Naive thymus-derived CD4-positive, alpha-beta T cell (primary cell): Measurements from ENCODE around the gene FOXD4L6. TPM values are rescaled to one million over a fixed set of nuclear protein-coding genes. Genes with fewer than 3 reads are reported as not detected.
"Not testable (repeated sequence)": the region's sequence is repeated elsewhere in the genome, so short reads cannot be mapped to it uniquely, and the experiment has no call there.

Experiments used
- ATAC-seq: fragments of 150-1000 bp; cut with Tn5 transposase; 2 replicates; pipeline ENCODE4 v1.10.0; 2021; ENCODE audit warnings: mild to moderate bottlenecking, moderate library complexity
- CTCF ChIA-PET: fragments of 350-600 bp; sonication (Branson Sonifier 250); formaldehyde crosslinking; loops from one replicate; lab custom pipeline; 2021; ENCODE audit warnings: antibody characterized with exemption; lab: Charles Lee
- POLR2A ChIA-PET: fragments of 350-600 bp; sonication (Branson Sonifier 250); formaldehyde crosslinking; loops from one replicate; lab custom pipeline; 2021; ENCODE audit warnings: antibody characterized with exemption, inconsistent platforms; lab: Charles Lee
- DNase-seq, 9 donors: peaks; one replicate each; pipeline versions ENCODE4 v3.0.0 to v3.0.0-alpha.2; 2020 to 2022; ENCODE audit warnings: mixed read lengths in 1 of 9
- H3K27ac ChIP-seq: one replicate; pipeline ENCODE4 v1.7.0; 2013; ENCODE audit warnings: mild to moderate bottlenecking, low read depth, low read length, moderate library complexity
- H3K27me3 ChIP-seq, 2 donors: one replicate each; pipeline ENCODE4 v1.7.0; 2013; ENCODE audit warnings: low read length in 2 of 2, mild to moderate bottlenecking in 2 of 2, moderate library complexity in 2 of 2; ENCODE audit not compliant: control insufficient read depth in 2 of 2, insufficient read depth in 2 of 2
- H3K36me3 ChIP-seq, 3 experiments: 1 replicate in 2 of 3; 2 replicates in 1 of 3; pipeline ENCODE4 v1.7.0; 2013; ENCODE audit warnings: low read length in 3 of 3, mild to moderate bottlenecking in 3 of 3, moderate library complexity in 1 of 3; ENCODE audit not compliant: insufficient read depth in 3 of 3, control insufficient read depth in 2 of 3
- H3K4me1 ChIP-seq, 2 donors: one replicate each; pipeline ENCODE4 v1.7.0; 2013; ENCODE audit warnings: low read length in 2 of 2, mild to moderate bottlenecking in 2 of 2, moderate library complexity in 1 of 2; ENCODE audit not compliant: control insufficient read depth in 2 of 2, insufficient read depth in 2 of 2
- H3K4me3 ChIP-seq: 2 replicates; pipeline ENCODE4 v1.7.0; 2013; ENCODE audit warnings: mild to moderate bottlenecking, low read length
- H3K9me3 ChIP-seq, 3 experiments: 1 replicate in 2 of 3; 2 replicates in 1 of 3; pipeline ENCODE4 v1.7.0; 2013; ENCODE audit warnings: low read length in 3 of 3; ENCODE audit not compliant: control insufficient read depth in 2 of 3
- H3K27ac Mint-ChIP-seq, 9 donors: one replicate each; pipeline ENCODE4 v1.8.0; 2020 to 2022; ENCODE audit warnings: mixed read lengths in 9 of 9, mild to moderate bottlenecking in 8 of 9, moderate library complexity in 5 of 9, inconsistent platforms in 2 of 9
- H3K27me3 Mint-ChIP-seq, 5 donors: one replicate each; pipeline ENCODE4 v1.8.0; 2021 to 2022; ENCODE audit warnings: mixed read lengths in 5 of 5, mild to moderate bottlenecking in 1 of 5
- H3K36me3 Mint-ChIP-seq, 5 donors: one replicate each; pipeline ENCODE4 v1.8.0; 2020 to 2022; ENCODE audit warnings: mixed read lengths in 5 of 5, mild to moderate bottlenecking in 3 of 5, inconsistent platforms in 1 of 5
- H3K4me1 Mint-ChIP-seq, 7 donors: one replicate each; pipeline ENCODE4 v1.8.0; 2020 to 2022; ENCODE audit warnings: mixed read lengths in 7 of 7, mild to moderate bottlenecking in 3 of 7, inconsistent platforms in 1 of 7
- H3K4me3 Mint-ChIP-seq, 10 donors: one replicate each; pipeline ENCODE4 v1.8.0; 2020 to 2022; ENCODE audit warnings: mild to moderate bottlenecking in 10 of 10, mixed read lengths in 10 of 10, moderate library complexity in 6 of 10, inconsistent platforms in 2 of 10
- H3K9me3 Mint-ChIP-seq, 11 donors: one replicate each; pipeline ENCODE4 v1.8.0; 2020 to 2022; ENCODE audit warnings: mixed read lengths in 11 of 11, mild to moderate bottlenecking in 4 of 11, inconsistent platforms in 1 of 11, moderate library complexity in 1 of 11
- intact Hi-C, 2 donors: fragments of 100-400 bp; cut with micrococcal nuclease; formaldehyde crosslinking; loops; one replicate each; pipeline ENCODE4 v1.15.1; 2023
- polyA plus RNA-seq, 2 donors: library from polyadenylated mRNA; unstranded; fragments of 300-500 nt; fragmentation: Illumina TruSeq; gene quantifications; one replicate each; pipeline ENCODE4 v1.2.3, GENCODE V29; 2021
- total RNA-seq, 6 experiments: library from RNA in 5 of 6; stranded (reverse) in 5 of 6; gene quantifications; 1 replicate in 5 of 6; 2 replicates in 1 of 6; pipeline ENCODE4 v1.2.3 and lab custom pipeline; 2021 to 2026

FOXD4L6 gene
- total RNA-seq (not detected), polyA plus RNA-seq (not detected), total RNA-seq (lab: John Stamatoyannopoulos, UW) (not detected)

DNA sequence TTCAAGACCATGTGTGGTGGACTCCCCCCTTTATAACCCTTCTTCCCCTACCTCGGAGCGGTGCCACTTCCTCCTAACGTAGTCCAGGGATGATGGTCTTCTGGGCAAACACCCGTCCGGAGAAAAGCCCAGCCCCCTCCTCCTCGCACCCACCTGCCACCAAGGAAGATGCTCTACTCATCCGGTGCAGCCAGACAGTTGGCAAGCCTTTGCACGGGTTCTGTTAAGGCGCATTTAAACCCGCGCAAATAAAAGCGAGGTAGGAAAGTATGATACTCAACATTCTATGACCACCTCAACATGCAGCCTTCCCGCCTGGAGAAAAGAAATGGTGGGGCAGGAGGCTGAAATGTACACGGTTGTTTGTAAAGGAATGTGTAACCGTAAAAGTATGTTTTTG, at the start of gene FOXD4L6:
Gene FOXD4L6, minus strand, starts transcription at position 101 of the 400 bp plus-strand sequence. CDS start 298 bp downstream, outside the sequence.
- POLR2A ChIA-PET, H3K27me3 Mint-ChIP-seq, H3K27ac Mint-ChIP-seq, H3K9me3 Mint-ChIP-seq, intact Hi-C loops, CTCF ChIA-PET, H3K4me1 ChIP-seq, H3K4me1 Mint-ChIP-seq, H3K4me3 Mint-ChIP-seq, DNase-seq, H3K27ac ChIP-seq, H3K4me3 ChIP-seq, H3K36me3 ChIP-seq, H3K9me3 ChIP-seq, ATAC-seq, H3K27me3 ChIP-seq, H3K36me3 Mint-ChIP-seq: not testable (repeated sequence)

DNA sequence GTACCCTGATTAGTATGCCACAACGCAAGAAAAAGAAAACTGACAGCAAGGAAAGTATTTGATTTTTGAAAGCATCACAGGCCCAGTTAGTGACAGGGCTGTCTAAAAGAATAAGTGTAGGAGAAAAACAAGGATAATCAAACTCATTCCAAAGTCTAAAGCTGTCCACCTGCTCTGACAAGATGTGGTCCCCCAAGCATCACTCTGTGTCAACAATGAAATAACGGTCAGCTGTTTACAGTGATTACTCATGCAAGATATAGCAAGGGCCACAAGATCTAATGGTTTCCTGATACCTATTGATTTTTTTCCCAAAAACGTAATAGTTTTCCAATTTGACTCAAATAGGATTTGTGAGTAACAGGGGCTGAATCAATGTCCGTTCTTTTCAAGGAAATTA, 46.5 kb upstream of the FOXD4L6 start:
- H3K4me1 ChIP-seq, ATAC-seq, H3K27me3 Mint-ChIP-seq, H3K27ac ChIP-seq, H3K36me3 Mint-ChIP-seq, H3K9me3 Mint-ChIP-seq, H3K27me3 ChIP-seq, H3K36me3 ChIP-seq, DNase-seq, H3K27ac Mint-ChIP-seq, H3K4me3 Mint-ChIP-seq, H3K9me3 ChIP-seq, H3K4me3 ChIP-seq, H3K4me1 Mint-ChIP-seq, POLR2A ChIA-PET, intact Hi-C loops, CTCF ChIA-PET: not testable (repeated sequence)

DNA sequence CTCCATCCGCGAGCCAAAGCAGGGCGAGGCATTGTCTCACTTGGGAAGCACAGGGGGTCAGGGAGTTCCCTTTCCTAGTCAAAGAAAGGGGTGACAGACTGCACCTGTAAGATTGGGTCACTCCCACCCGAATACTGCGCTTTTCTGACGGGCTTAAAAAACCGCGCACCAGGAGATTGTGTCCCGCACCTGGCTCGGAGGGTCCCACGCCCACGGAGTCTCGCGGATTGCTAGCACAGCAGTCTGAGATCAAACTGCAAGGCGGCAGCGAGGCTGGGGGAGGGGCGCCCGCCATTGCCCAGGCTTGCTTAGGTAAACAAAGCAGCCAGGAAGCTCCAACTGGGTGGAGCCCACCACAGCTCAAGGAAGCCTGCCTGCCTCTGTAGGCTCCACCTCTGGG, 21.6 kb upstream of the FOXD4L6 start:
- H3K27me3 ChIP-seq, CTCF ChIA-PET, H3K27ac Mint-ChIP-seq, H3K4me3 Mint-ChIP-seq, H3K9me3 Mint-ChIP-seq, ATAC-seq, H3K27me3 Mint-ChIP-seq, H3K4me1 ChIP-seq, H3K4me3 ChIP-seq, DNase-seq, H3K36me3 ChIP-seq, H3K36me3 Mint-ChIP-seq, H3K9me3 ChIP-seq, intact Hi-C loops, H3K4me1 Mint-ChIP-seq, POLR2A ChIA-PET, H3K27ac ChIP-seq: not testable (repeated sequence)

DNA sequence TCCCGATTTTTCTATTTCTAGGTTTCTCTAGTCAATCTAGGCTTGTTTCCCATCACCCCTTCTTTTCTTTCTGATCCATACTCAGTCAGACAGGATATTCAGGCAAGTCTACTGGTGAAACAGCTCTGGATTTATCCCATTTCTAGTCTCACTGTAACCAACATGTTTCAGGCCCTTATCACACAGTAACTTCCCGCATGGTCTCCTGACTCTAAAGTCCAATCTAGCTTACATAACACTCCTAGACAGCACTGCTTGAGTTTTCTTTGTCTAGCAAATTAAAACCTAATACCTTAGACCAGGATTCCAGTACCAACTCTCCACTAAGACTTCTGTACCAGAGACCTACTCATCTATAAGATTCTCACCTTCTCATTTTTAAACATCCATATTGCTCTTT, 13.4 kb upstream of the FOXD4L6 start:
- H3K9me3 Mint-ChIP-seq, ATAC-seq, H3K4me3 Mint-ChIP-seq, H3K4me3 ChIP-seq, H3K27me3 ChIP-seq, H3K27ac Mint-ChIP-seq, H3K27ac ChIP-seq, H3K4me1 ChIP-seq, CTCF ChIA-PET, H3K36me3 ChIP-seq, DNase-seq, H3K9me3 ChIP-seq, H3K27me3 Mint-ChIP-seq, H3K36me3 Mint-ChIP-seq, H3K4me1 Mint-ChIP-seq, POLR2A ChIA-PET, intact Hi-C loops: not testable (repeated sequence)

DNA sequence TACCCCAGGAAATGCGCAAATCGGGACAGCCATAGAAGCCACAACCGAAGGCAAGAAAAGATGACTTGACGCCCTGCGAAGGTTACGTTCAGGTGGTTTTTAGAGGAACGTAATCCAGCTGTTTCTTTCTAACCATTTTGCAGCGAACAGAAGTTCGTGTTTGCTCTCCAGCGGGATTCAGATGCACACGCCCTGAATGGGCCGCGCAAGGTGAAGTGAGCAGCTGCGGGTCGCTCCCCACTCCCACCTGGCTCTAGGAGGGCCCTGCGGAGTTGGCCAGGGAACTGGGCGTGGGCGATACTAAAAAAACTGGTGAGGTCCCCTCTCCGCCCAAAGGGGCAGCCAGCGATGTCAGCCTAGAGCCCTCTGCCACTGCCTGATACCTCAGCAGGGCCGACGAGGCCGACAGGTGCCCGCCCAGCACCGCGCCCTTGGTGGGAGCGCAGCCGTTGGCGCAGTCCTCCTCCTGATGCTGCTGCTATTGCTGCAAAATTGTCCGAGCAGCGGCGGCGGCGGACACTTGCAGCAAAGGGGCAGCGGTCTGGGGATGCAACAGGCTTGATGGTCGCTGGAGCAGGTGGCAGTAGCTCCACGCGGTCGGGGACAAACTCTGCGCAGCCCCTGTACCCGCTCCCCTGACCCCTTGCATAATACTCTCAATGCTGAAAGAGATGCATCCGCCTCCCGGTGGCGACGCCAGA, 1.6 kb downstream of the FOXD4L6 start:
- H3K4me1 Mint-ChIP-seq, H3K27me3 ChIP-seq, H3K27ac ChIP-seq, H3K27me3 Mint-ChIP-seq, H3K9me3 Mint-ChIP-seq, H3K27ac Mint-ChIP-seq, ATAC-seq, H3K4me3 ChIP-seq, H3K9me3 ChIP-seq, POLR2A ChIA-PET, H3K4me3 Mint-ChIP-seq, CTCF ChIA-PET, intact Hi-C loops, H3K4me1 ChIP-seq, H3K36me3 Mint-ChIP-seq, H3K36me3 ChIP-seq, DNase-seq: not testable (repeated sequence)

DNA sequence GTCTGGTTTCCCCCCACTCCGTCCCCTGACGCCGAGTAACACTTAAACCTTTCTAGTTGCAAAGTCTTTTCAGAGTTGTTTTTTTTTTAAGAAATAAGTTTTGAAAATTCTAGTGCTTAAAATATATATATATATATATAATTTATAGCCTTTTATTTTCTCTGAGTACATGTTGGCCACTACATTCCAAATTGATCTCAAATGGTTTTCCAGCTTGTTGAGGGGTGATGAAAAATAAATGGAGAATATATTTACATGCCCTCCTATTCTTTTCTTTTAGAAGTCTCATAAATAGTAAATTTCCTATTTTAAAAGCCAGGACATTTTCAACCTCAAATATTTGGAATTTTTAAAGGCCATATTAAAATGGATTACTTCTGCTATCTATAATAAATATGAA, 2.5 kb downstream of the FOXD4L6 start:
- H3K9me3 ChIP-seq, intact Hi-C loops, H3K4me3 Mint-ChIP-seq, H3K9me3 Mint-ChIP-seq, CTCF ChIA-PET, H3K36me3 Mint-ChIP-seq, H3K27me3 ChIP-seq, H3K36me3 ChIP-seq, H3K27ac ChIP-seq, POLR2A ChIA-PET, H3K4me1 ChIP-seq, DNase-seq, H3K27me3 Mint-ChIP-seq, ATAC-seq, H3K27ac Mint-ChIP-seq, H3K4me1 Mint-ChIP-seq, H3K4me3 ChIP-seq: not testable (repeated sequence)

DNA sequence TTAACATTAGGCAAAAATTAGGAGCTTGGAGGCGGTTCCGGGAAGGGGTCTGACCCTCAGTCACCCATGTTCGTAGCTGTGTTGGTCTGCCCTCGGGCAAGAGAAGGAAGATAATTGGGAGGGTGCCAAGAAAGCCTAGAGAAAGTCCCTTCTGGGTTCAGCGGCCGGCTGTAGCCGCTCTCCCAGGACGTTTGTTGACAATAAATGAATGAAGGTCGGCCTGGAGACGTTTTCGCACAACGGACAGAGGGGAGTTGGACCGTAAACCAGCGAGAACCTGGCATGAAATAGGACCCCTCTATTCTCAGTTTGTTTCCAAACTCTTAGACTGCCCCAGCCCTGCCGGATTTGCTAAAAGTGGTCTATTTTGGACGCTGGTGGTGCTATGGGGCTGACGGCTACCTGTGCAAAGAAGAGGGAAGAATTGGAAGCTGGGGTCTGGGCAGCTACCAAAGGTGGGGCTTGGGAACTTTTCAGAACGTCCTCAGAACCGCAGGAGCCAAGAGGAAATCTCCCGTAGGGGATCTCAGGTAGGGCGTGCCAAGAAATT, 3.3 kb downstream of the FOXD4L6 start:
- H3K4me3 Mint-ChIP-seq, ATAC-seq, H3K9me3 ChIP-seq, H3K27ac ChIP-seq, intact Hi-C loops, H3K36me3 Mint-ChIP-seq, H3K9me3 Mint-ChIP-seq, H3K27me3 ChIP-seq, H3K36me3 ChIP-seq, H3K4me3 ChIP-seq, H3K4me1 Mint-ChIP-seq, POLR2A ChIA-PET, CTCF ChIA-PET, H3K27ac Mint-ChIP-seq, DNase-seq, H3K27me3 Mint-ChIP-seq, H3K4me1 ChIP-seq: not testable (repeated sequence)
